ENCODE measurements around the gene FGF12. TPM values are rescaled to one million over a fixed set of nuclear protein-coding genes. Genes with fewer than 3 reads are reported as not detected.

Gene FGF12
- total RNA-seq, 6 experiments from 2014 or later: 0.29 to 6.5 (median 0.76) TPM

GRCh38 chr3:192181151-192181550 is 546.2 kb downstream of the FGF12 start:
- H3K27me3 ChIP-seq: no peaks in the 10 kb centered on the region
- H3K9me3 ChIP-seq: no peaks in the 10 kb centered on the region
- no peaks in the 10 kb centered on the region for H3K36me3 ChIP-seq
- DNase-seq (no peak), ATAC-seq (no peak)
- WGBS (ENCODE audit: insufficient coverage, low coverage, low lambda C conversion rate, missing lambda C conversion rate): 76% methylated on average over 3 of the region's 4 CpGs
- H3K27ac ChIP-seq: no peak overlapping the region
- intact Hi-C loops (cut with DNase I): loop anchor here in 1 of 2 donors (10.0 kb wide), 1 partner anchor 264 kb away; no protein-coding TSS in a partner anchor
- no peaks in the 10 kb centered on the region for H3K4me1 ChIP-seq
- no peak for TF ChIP-seq POLR2A (IDR thresholded peaks at IDR 0.05)
- no peak overlapping the region for H3K4me3 ChIP-seq

GRCh38 chr3:192177383-192177782 is 550.0 kb downstream of the FGF12 start:
- Histone ChIP-seq H3K36me3 (no peaks in the 10 kb centered on the region), H3K9me3 (no peaks in the 10 kb centered on the region), H3K27ac (no peak overlapping the region), H3K4me1 (no peaks in the 10 kb centered on the region), H3K27me3 (no peaks in the 10 kb centered on the region), H3K4me3 (no peak overlapping the region)
- ATAC-seq (no peak), DNase-seq (no peak)
- TF ChIP-seq CTCF (IDR thresholded peaks at IDR 0.05): no peak
- no peak for TF ChIP-seq POLR2A (IDR thresholded peaks at IDR 0.05)
- intact Hi-C loops (cut with DNase I): no loop called here
- WGBS (ENCODE audit: insufficient coverage, low coverage, low lambda C conversion rate, missing lambda C conversion rate): 45% methylated on average over 3 of the region's 3 CpGs

- ATAC-seq: no peak
- no peak for DNase-seq
- H3K4me3 ChIP-seq: no peak overlapping the region
- H3K9me3 ChIP-seq: no peaks in the 10 kb centered on the region
- TF ChIP-seq POLR2A (IDR thresholded peaks at IDR 0.05) (no peak), CTCF (IDR thresholded peaks at IDR 0.05) (no peak)
- H3K27ac ChIP-seq: no peak overlapping the region
- H3K4me1 ChIP-seq: no peaks in the 10 kb centered on the region
- no peaks in the 10 kb centered on the region for H3K36me3 ChIP-seq
- WGBS (ENCODE audit: insufficient coverage, low coverage, low lambda C conversion rate, missing lambda C conversion rate): 87% methylated on average over 4 of the region's 4 CpGs
- intact Hi-C loops (cut with DNase I): no loop called here
- H3K27me3 ChIP-seq: no peaks in the 10 kb centered on the region
Observed at GRCh38 chr3:192174283-192174682, 553.1 kb downstream of the FGF12 start.

- 45% methylated on average over 1 of the region's 1 CpG for WGBS (ENCODE audit: insufficient coverage, low coverage, low lambda C conversion rate, missing lambda C conversion rate)
- Histone ChIP-seq H3K27me3 (no peaks in the 10 kb centered on the region), H3K9me3 (no peaks in the 10 kb centered on the region), H3K4me1 (no peaks in the 10 kb centered on the region), H3K36me3 (no peaks in the 10 kb centered on the region), H3K4me3 (no peak overlapping the region), H3K27ac (no peak overlapping the region)
- no peak for ATAC-seq
- intact Hi-C loops (cut with DNase I): no loop called here
- no peak for DNase-seq
- no peak for TF ChIP-seq POLR2A (IDR thresholded peaks at IDR 0.05)
- no peak for TF ChIP-seq CTCF (IDR thresholded peaks at IDR 0.05)
Observed at GRCh38 chr3:192171213-192171612, 556.1 kb downstream of the FGF12 start.

GRCh38 chr3:192170659-192171058 is 556.7 kb downstream of the FGF12 start:
- H3K4me3 ChIP-seq: no peak overlapping the region
- H3K27me3 ChIP-seq: no peaks in the 10 kb centered on the region
- no peak overlapping the region for H3K27ac ChIP-seq
- H3K36me3 ChIP-seq: no peaks in the 10 kb centered on the region
- TF ChIP-seq POLR2A (IDR thresholded peaks at IDR 0.05) (no peak), CTCF (IDR thresholded peaks at IDR 0.05) (no peak)
- no peak for ATAC-seq
- intact Hi-C loops (cut with DNase I): no loop called here
- H3K4me1 ChIP-seq: no peaks in the 10 kb centered on the region
- 72% methylated on average over 3 of the region's 3 CpGs for WGBS (ENCODE audit: insufficient coverage, low coverage, low lambda C conversion rate, missing lambda C conversion rate)
- H3K9me3 ChIP-seq: no peaks in the 10 kb centered on the region
- DNase-seq: no peak
